Chondrocyte (in vitro differentiated cells): ENCODE measurements around the gene ASPM. TPM values are rescaled to one million over a fixed set of nuclear protein-coding genes. Genes with fewer than 3 reads are reported as not detected.

Experiments used
- DNase-seq: peaks from one replicate; pipeline ENCODE4 v3.0.0; 2021; ENCODE audit warnings: mixed read lengths, low spot score
- H3K27ac Mint-ChIP-seq: one replicate; pipeline ENCODE4 v1.8.0; 2021; ENCODE audit warnings: mild to moderate bottlenecking, moderate library complexity, mixed read lengths; ENCODE audit not compliant: unreplicated experiment
- H3K27me3 Mint-ChIP-seq: 2 replicates; pipeline ENCODE4 v1.8.0; 2021; ENCODE audit warnings: low read depth, mixed read lengths
- H3K36me3 Mint-ChIP-seq: 2 replicates; pipeline ENCODE4 v1.8.0; 2021; ENCODE audit warnings: low read depth, mixed read lengths
- H3K4me1 Mint-ChIP-seq: 2 replicates; pipeline ENCODE4 v1.8.0; 2021; ENCODE audit warnings: low read depth, mild to moderate bottlenecking, mixed read lengths
- H3K4me3 Mint-ChIP-seq: one replicate; pipeline ENCODE4 v1.8.0; 2021; ENCODE audit warnings: mild to moderate bottlenecking, moderate library complexity, mixed read lengths; ENCODE audit not compliant: unreplicated experiment
- H3K9me3 Mint-ChIP-seq: 2 replicates; pipeline ENCODE4 v1.8.0; 2021; ENCODE audit warnings: low read depth, mixed read lengths
- CTCF ChIP-seq: fragments of 200-600 bp; sonication (generic); IDR thresholded peaks from 2 replicates; pipeline ENCODE4 v1.5.0; 2021; ENCODE audit warnings: antibody characterized with exemption, mild to moderate bottlenecking, moderate library complexity
- total RNA-seq: library from RNA; stranded (reverse); gene quantifications from 3 replicates; pipeline ENCODE4 v1.2.1, GENCODE V29; 2021

ASPM gene
- total RNA-seq, 1 donor from 2014 or later: 6.6 TPM

GRCh38 chr1:197124376-197124775 is 22.1 kb downstream of the ASPM start:
- no peak for TF ChIP-seq CTCF
- Mint-ChIP-seq H3K27ac (no peak overlapping the region), H3K9me3 (no peaks in the 10 kb centered on the region), H3K27me3 (no peaks in the 10 kb centered on the region), H3K4me1 (peaks cover 9% of the 10 kb centered on the region), H3K4me3 (no peak overlapping the region), H3K36me3 (no peaks in the 10 kb centered on the region)
- DNase-seq: no peak

- no peak for DNase-seq
- no peak overlapping the region for H3K27ac Mint-ChIP-seq
- no peak for TF ChIP-seq CTCF
These were observed 30.3 kb downstream of the ASPM start for GRCh38 chr1:197116156-197116555.

GRCh38 chr1:197106869-197107268 is 39.6 kb downstream of the ASPM start:
- H3K4me3 Mint-ChIP-seq: no peak overlapping the region
- H3K27me3 Mint-ChIP-seq: no peaks in the 10 kb centered on the region
- TF ChIP-seq CTCF: no peak
- no peaks in the 10 kb centered on the region for H3K9me3 Mint-ChIP-seq
- DNase-seq: no peak
- peaks cover 3% of the 10 kb centered on the region for H3K36me3 Mint-ChIP-seq
- H3K4me1 Mint-ChIP-seq: peaks cover 16% of the 10 kb centered on the region
- no peak overlapping the region for H3K27ac Mint-ChIP-seq

More at GRCh38 chr1:197116156-197116555, 30.3 kb downstream of the ASPM start:
- no peak overlapping the region for H3K4me3 Mint-ChIP-seq
- no peaks in the 10 kb centered on the region for H3K4me1 Mint-ChIP-seq
- H3K9me3 Mint-ChIP-seq: peaks cover 12% of the 10 kb centered on the region
- H3K27me3 Mint-ChIP-seq: no peaks in the 10 kb centered on the region
- H3K36me3 Mint-ChIP-seq: peaks cover 9% of the 10 kb centered on the region

GRCh38 chr1:197103300-197103699 is 43.2 kb downstream of the ASPM start:
- Mint-ChIP-seq H3K4me1 (peaks cover 13% of the 10 kb centered on the region), H3K27ac (no peak overlapping the region), H3K36me3 (peaks cover 3% of the 10 kb centered on the region), H3K4me3 (no peak overlapping the region), H3K9me3 (no peaks in the 10 kb centered on the region), H3K27me3 (no peaks in the 10 kb centered on the region)
- DNase-seq: no peak
- no peak for TF ChIP-seq CTCF

- H3K27ac Mint-ChIP-seq: no peak overlapping the region
- TF ChIP-seq CTCF: no peak
- DNase-seq: no peak
- H3K9me3 Mint-ChIP-seq: no peaks in the 10 kb centered on the region
- no peaks in the 10 kb centered on the region for H3K27me3 Mint-ChIP-seq
- H3K4me1 Mint-ChIP-seq: peaks cover 13% of the 10 kb centered on the region
- no peaks in the 10 kb centered on the region for H3K36me3 Mint-ChIP-seq
- H3K4me3 Mint-ChIP-seq: no peak overlapping the region
These were observed 44.5 kb downstream of the ASPM start for GRCh38 chr1:197101978-197102377.
